ENCODE results near the gene ANTXR2. TPM values are rescaled to one million over a fixed set of nuclear protein-coding genes. Genes with fewer than 3 reads are reported as not detected.

The ANTXR2 gene
- total RNA-seq, 4 donors from 2014 or later = 14.4 to 25.2 (median 19.6) TPM

- H3K4me3 ChIP-seq (ENCODE audit: low read depth, poor library complexity, severe bottlenecking) = no peak overlapping the region
- intact Hi-C loops (cut with DNase I; ENCODE audit: low total_unique reads) = no loop called here
- no peak for DNase-seq (ENCODE audit: low spot score in 2 of 2)
- 77 to 78% methylated on average over 3 of the region's 3 CpGs for WGBS, 2 donors
- TF ChIP-seq POLR2A (IDR thresholded peaks at IDR 0.05) = no peak
- TF ChIP-seq, protein P1, sequence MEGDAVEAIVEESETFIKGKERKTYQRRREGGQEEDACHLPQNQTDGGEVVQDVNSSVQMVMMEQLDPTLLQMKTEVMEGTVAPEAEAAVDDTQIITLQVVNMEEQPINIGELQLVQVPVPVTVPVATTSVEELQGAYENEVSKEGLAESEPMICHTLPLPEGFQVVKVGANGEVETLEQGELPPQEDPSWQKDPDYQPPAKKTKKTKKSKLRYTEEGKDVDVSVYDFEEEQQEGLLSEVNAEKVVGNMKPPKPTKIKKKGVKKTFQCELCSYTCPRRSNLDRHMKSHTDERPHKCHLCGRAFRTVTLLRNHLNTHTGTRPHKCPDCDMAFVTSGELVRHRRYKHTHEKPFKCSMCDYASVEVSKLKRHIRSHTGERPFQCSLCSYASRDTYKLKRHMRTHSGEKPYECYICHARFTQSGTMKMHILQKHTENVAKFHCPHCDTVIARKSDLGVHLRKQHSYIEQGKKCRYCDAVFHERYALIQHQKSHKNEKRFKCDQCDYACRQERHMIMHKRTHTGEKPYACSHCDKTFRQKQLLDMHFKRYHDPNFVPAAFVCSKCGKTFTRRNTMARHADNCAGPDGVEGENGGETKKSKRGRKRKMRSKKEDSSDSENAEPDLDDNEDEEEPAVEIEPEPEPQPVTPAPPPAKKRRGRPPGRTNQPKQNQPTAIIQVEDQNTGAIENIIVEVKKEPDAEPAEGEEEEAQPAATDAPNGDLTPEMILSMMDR (IDR thresholded peaks at IDR 0.05) = no peak
Measured at GRCh38 chr4:80091184-80091583, 18.2 kb upstream of the ANTXR2 start.

- no peak for DNase-seq (ENCODE audit: low spot score in 2 of 2)
- intact Hi-C loops (cut with DNase I; ENCODE audit: low total_unique reads) = no loop called here
- TF ChIP-seq POLR2A (IDR thresholded peaks at IDR 0.05) = no peak
- 62 to 73% methylated on average over 1 of the region's 1 CpG for WGBS, 2 donors
- no peak overlapping the region for H3K4me3 ChIP-seq (ENCODE audit: low read depth, poor library complexity, severe bottlenecking)
Measured at GRCh38 chr4:80090090-80090489, 17.1 kb upstream of the ANTXR2 start.

GRCh38 chr4:80088471-80088870 lies 15.4 kb upstream of the ANTXR2 start:
- WGBS, 2 donors = 96 to 97% methylated on average over 1 of the region's 1 CpG
- DNase-seq (ENCODE audit: low spot score in 2 of 2) = no peak
- H3K4me3 ChIP-seq (ENCODE audit: low read depth, poor library complexity, severe bottlenecking) = no peak overlapping the region
- intact Hi-C loops (cut with DNase I; ENCODE audit: low total_unique reads) = no loop called here
- TF ChIP-seq, protein P1 (IDR thresholded peaks at IDR 0.05) = no peak
- TF ChIP-seq POLR2A (IDR thresholded peaks at IDR 0.05) = no peak

DNA sequence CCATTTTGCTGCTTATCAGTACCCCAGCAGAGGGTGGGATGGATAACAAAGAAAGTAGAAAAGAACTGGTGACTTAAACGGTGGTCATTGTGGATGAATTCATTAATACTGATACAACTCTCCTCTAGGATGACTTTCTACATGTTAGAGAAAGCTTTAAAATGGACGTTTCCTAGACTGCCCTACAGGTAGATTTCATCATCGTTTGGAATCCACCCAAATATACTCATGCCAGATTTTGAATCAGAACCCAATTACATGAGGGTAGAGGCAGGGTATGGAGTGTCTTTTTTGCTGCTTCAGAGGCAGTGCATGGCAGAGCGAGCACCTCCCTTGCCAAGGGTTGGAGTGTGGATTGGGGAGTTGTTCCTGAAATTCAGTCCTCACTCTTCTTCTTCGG lies 13.3 kb upstream of the ANTXR2 start:
- 62% methylated on average over 5 of the region's 5 CpGs for WGBS, 2 donors
- intact Hi-C loops (cut with DNase I; ENCODE audit: low total_unique reads) = no loop called here
- H3K4me3 ChIP-seq (ENCODE audit: low read depth, poor library complexity, severe bottlenecking) = no peak overlapping the region
- no peak for DNase-seq (ENCODE audit: low spot score in 2 of 2)
- TF ChIP-seq POLR2A (IDR thresholded peaks at IDR 0.05) = no peak
- TF ChIP-seq, protein P1 (IDR thresholded peaks at IDR 0.05) = no peak

DNA sequence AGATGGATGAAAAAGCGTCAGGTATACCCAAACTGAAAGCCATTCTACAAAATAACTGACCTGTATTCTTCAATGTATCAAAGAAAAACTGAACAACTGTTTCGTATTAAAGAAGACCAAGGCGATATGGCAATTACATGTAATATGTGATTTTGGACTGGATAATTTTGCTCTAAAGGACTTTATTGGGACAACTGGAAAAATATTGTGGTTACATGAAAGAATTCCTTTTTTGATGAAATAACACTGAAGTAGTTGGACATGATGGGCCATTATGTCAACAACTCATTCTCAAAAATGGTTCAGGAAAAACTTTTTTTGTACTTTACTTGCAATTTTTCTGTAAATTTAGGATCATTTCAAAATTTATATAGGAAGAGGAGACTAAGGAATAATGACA lies 12.1 kb upstream of the ANTXR2 start:
- intact Hi-C loops (cut with DNase I; ENCODE audit: low total_unique reads) = no loop called here
- WGBS, 2 donors = 94 to 95% methylated on average over 3 of the region's 3 CpGs
- no peak for DNase-seq (ENCODE audit: low spot score in 2 of 2)
- TF ChIP-seq, protein P1 (IDR thresholded peaks at IDR 0.05) = no peak
- no peak for TF ChIP-seq POLR2A (IDR thresholded peaks at IDR 0.05)
- H3K4me3 ChIP-seq (ENCODE audit: low read depth, poor library complexity, severe bottlenecking) = no peak overlapping the region

DNA sequence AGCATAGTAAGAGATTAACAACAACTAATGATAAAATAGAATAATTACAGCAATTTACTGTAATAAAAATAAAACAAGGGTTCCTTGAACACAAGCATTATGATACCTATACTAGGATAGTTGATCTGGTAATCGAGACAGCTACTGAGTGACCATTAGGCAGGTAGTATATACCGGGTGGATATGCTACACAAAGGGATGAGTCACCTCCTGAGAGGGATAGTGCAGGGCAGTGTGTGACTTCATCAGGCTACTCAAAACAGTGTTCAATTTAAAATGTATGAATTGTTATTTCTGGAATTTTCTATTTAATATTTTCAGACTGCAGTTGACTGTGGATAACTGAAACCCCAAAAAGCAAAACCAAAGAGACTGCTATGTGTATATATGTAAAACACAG lies 9.7 kb upstream of the ANTXR2 start:
- no peak overlapping the region for H3K4me3 ChIP-seq (ENCODE audit: low read depth, poor library complexity, severe bottlenecking)
- TF ChIP-seq, protein P1 (IDR thresholded peaks at IDR 0.05) = no peak
- TF ChIP-seq POLR2A (IDR thresholded peaks at IDR 0.05) = no peak
- WGBS, 2 donors = 91 to 93% methylated on average over 2 of the region's 2 CpGs
- DNase-seq (ENCODE audit: low spot score in 2 of 2) = no peak
- intact Hi-C loops (cut with DNase I; ENCODE audit: low total_unique reads) = no loop called here

Measured in lower leg skin (tissue), 4 donors.